ENCODE data around the gene FGF3.

Gene FGF3

GRCh38 chr11:69818603-69819441 lies at the start of gene FGF3:
TSS of gene FGF3 (minus strand) at chr11:69819416. CDS start at chr11:69818933, 483 bp downstream.
- H3K9me2 ChIP-seq (replicated peaks; ENCODE audit: insufficient read depth, low read length), result no peaks in the 10 kb centered on the region
- H3K4me2 ChIP-seq (ENCODE audit: low read depth, low read length, poor library complexity, severe bottlenecking), result no peak within 1 kb of the TSS
- TF ChIP-seq EZH2phosphoT487 (conservative IDR thresholded peaks at IDR 0.05; ENCODE audit: low read length), result no peak
- no peak for TF ChIP-seq CTCF (IDR thresholded peaks at IDR 0.05; ENCODE audit: insufficient read depth, low read length, poor library complexity, severe bottlenecking)
- no peaks in the 10 kb centered on the region for H3K9me3 ChIP-seq (ENCODE audit: insufficient read depth, low read length)
- no peak within 1 kb of the TSS for H3K4me3 ChIP-seq (ENCODE audit: insufficient read depth, low read length, poor library complexity, severe bottlenecking)
- no peaks in the 10 kb centered on the region for H3K36me3 ChIP-seq (ENCODE audit: low read length)
- no peaks in the 10 kb centered on the region for H3F3A ChIP-seq (ENCODE audit: insufficient read depth)
- H3K9ac ChIP-seq (ENCODE audit: low read length), result no peak within 1 kb of the TSS
- H3K27me3 ChIP-seq (ENCODE audit: low read length), result no peaks in the 10 kb centered on the region
- no peak within 1 kb of the TSS for H2AFZ ChIP-seq (ENCODE audit: low read depth, low read length, severe bottlenecking)
- no peaks in the 10 kb centered on the region for H3K79me2 ChIP-seq (ENCODE audit: insufficient read depth, low read length)
- H4K20me1 ChIP-seq (ENCODE audit: low read depth, low read length), result no peaks in the 10 kb centered on the region
- no peak within 1 kb of the TSS for H3K27ac ChIP-seq (ENCODE audit: low read depth, low read length)

DNA sequence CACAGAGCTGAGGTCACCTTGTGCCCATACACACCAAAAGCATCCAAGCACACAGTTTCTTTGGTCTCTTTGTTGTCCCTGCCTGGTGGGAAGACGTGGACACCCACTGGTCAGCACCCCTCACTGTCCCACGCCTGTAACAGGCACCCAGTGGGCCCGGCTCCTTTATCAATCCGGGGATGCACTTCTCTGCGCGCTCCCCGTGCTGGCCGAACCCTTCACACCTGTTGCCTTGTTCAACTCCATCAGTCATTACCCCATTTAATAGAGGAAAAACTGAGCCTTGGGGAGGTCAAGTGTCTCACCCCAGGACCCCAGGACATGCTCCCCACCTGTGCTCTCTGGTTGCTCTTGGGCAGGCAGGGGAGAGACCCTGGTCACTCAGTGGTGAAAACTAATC lies 49.7 kb upstream of the FGF3 start:
- Histone ChIP-seq H3K27ac (ENCODE audit: low read depth, low read length) (no peak overlapping the region), H3K4me2 (ENCODE audit: low read depth, low read length, poor library complexity, severe bottlenecking) (no peak overlapping the region), H3K9me3 (ENCODE audit: insufficient read depth, low read length) (no peaks in the 10 kb centered on the region), H3K27me3 (ENCODE audit: low read length) (no peaks in the 10 kb centered on the region), H3K36me3 (ENCODE audit: low read length) (no peaks in the 10 kb centered on the region), H3K9me2 (replicated peaks; ENCODE audit: insufficient read depth, low read length) (no peaks in the 10 kb centered on the region), H3K79me2 (ENCODE audit: insufficient read depth, low read length) (no peaks in the 10 kb centered on the region), H4K20me1 (ENCODE audit: low read depth, low read length) (no peaks in the 10 kb centered on the region), H3K9ac (ENCODE audit: low read length) (no peak overlapping the region), H3F3A (ENCODE audit: insufficient read depth) (no peaks in the 10 kb centered on the region), H3K4me3 (ENCODE audit: insufficient read depth, low read length, poor library complexity, severe bottlenecking) (no peak overlapping the region), H2AFZ (ENCODE audit: low read depth, low read length, severe bottlenecking) (no peak overlapping the region)
- TF ChIP-seq CTCF (IDR thresholded peaks at IDR 0.05; ENCODE audit: insufficient read depth, low read length, poor library complexity, severe bottlenecking), result no peak
- TF ChIP-seq EZH2phosphoT487 (conservative IDR thresholded peaks at IDR 0.05; ENCODE audit: low read length), result no peak

DNA sequence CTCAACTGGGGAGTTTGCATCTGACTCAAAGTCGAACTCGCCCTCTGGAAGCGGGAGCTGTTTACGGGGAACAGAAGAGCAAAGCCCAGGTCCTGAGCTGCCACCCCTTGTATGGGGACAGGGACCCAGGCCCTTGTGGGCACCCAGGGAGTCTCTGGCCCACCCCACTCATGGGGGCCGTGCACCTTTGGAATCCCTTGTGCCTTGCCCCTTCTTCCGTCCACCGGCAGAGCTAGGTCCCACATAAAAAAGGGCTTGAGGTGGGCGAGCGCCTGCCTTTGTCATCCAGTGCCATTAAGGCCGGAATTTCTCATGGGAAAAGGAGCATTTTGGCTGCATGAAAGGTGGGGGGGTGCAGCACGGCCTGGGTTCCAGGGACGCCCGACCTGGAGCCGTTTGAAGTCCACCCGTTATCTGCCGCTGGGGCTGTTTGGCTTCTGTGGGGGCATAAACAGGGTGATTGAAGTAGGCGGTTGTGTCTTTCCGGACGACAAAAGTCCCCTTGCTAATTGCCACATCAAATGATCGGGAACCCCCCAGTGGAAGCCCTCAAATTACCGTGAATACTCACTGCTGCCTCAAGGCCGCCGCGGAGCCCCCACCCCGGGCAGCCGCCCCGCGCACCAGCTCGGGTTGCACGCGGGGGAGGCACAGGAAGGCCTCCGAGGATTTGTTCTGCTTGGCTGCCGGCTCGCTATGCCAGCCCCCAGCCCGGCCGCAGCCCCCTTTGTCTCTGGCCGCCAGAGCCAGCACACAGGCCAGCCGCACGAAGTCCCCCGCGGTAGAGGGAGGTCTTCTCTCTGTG lies 49.0 kb upstream of the FGF3 start:
- Histone ChIP-seq H3K9me2 (replicated peaks; ENCODE audit: insufficient read depth, low read length) (no peaks in the 10 kb centered on the region), H3K27me3 (ENCODE audit: low read length) (no peaks in the 10 kb centered on the region), H3K4me3 (ENCODE audit: insufficient read depth, low read length, poor library complexity, severe bottlenecking) (no peak overlapping the region), H3K79me2 (ENCODE audit: insufficient read depth, low read length) (no peaks in the 10 kb centered on the region), H3K4me2 (ENCODE audit: low read depth, low read length, poor library complexity, severe bottlenecking) (no peak overlapping the region), H3K9ac (ENCODE audit: low read length) (no peak overlapping the region), H3F3A (ENCODE audit: insufficient read depth) (no peaks in the 10 kb centered on the region), H3K27ac (ENCODE audit: low read depth, low read length) (no peak overlapping the region), H2AFZ (ENCODE audit: low read depth, low read length, severe bottlenecking) (no peak overlapping the region), H3K36me3 (ENCODE audit: low read length) (no peaks in the 10 kb centered on the region), H4K20me1 (ENCODE audit: low read depth, low read length) (no peaks in the 10 kb centered on the region), H3K9me3 (ENCODE audit: insufficient read depth, low read length) (no peaks in the 10 kb centered on the region)
- TF ChIP-seq CTCF (IDR thresholded peaks at IDR 0.05; ENCODE audit: insufficient read depth, low read length, poor library complexity, severe bottlenecking) (no peak), EZH2phosphoT487 (conservative IDR thresholded peaks at IDR 0.05; ENCODE audit: low read length) (no peak)

Measured in SU-DHL-6 (cell line).